Measurements from ENCODE around the gene TBC1D2.
A peak's percentile ranks its signal among the peaks of the same experiment; 100 is the strongest.

Gene TBC1D2

DNA sequence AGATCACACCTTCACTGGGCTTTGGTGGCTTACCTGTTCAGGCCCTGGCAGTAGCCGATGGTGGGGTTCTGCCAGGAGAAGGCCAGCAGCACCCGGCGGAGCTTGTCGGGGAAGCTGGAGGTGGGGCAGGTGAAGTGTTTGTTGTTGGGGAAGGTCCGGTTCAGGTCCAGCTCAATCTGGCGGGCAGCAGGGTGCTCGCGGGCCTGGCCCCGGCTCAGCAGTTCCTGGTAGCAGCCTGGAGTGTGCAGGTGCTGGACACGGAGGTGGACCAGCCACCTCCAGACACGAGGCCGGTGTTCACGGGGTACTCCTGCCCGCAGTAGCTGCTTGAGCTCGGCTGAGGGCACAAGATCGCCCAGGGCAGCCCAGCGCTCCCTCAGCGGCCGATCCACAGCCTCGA, 46.8 kb downstream of the TBC1D2 start:
- Mint-ChIP-seq H3K27ac (no peak overlapping the region), H3K4me3 (no peak overlapping the region)

GRCh38 chr9:98207606-98208005, 47.8 kb downstream of the TBC1D2 start:
- H3K27ac Mint-ChIP-seq = no peak overlapping the region

More for the DNA sequence above, 46.8 kb downstream of the TBC1D2 start:
- Mint-ChIP-seq H3K9me3 (no peaks in the 10 kb centered on the region), H3K27me3 (ENCODE audit: low read depth) (no peaks in the 10 kb centered on the region), H3K4me1 (ENCODE audit: low read depth) (peaks cover 4% of the 10 kb centered on the region), H3K36me3 (ENCODE audit: low read depth) (no peaks in the 10 kb centered on the region)
- no peak for DNase-seq (ENCODE audit: low spot score)

GRCh38 chr9:98206754-98207153, 48.7 kb downstream of the TBC1D2 start:
- Mint-ChIP-seq H3K27me3 (ENCODE audit: low read depth) (no peaks in the 10 kb centered on the region), H3K4me3 (no peak overlapping the region), H3K27ac (no peak overlapping the region), H3K36me3 (ENCODE audit: low read depth) (no peaks in the 10 kb centered on the region), H3K9me3 (no peaks in the 10 kb centered on the region), H3K4me1 (ENCODE audit: low read depth) (peaks cover 2% of the 10 kb centered on the region)
- no peak for DNase-seq (ENCODE audit: low spot score)

More at GRCh38 chr9:98207606-98208005, 47.8 kb downstream of the TBC1D2 start:
- H3K4me1 Mint-ChIP-seq (ENCODE audit: low read depth) = peaks cover 2% of the 10 kb centered on the region
- H3K9me3 Mint-ChIP-seq = no peaks in the 10 kb centered on the region
- H3K4me3 Mint-ChIP-seq = no peak overlapping the region
- no peaks in the 10 kb centered on the region for H3K27me3 Mint-ChIP-seq (ENCODE audit: low read depth)
- no peaks in the 10 kb centered on the region for H3K36me3 Mint-ChIP-seq (ENCODE audit: low read depth)
- no peak for DNase-seq (ENCODE audit: low spot score)

GRCh38 chr9:98204692-98205091, 50.8 kb downstream of the TBC1D2 start:
- Mint-ChIP-seq H3K4me3 (no peak overlapping the region), H3K36me3 (ENCODE audit: low read depth) (no peaks in the 10 kb centered on the region)
- no peak for DNase-seq (ENCODE audit: low spot score)

DNA sequence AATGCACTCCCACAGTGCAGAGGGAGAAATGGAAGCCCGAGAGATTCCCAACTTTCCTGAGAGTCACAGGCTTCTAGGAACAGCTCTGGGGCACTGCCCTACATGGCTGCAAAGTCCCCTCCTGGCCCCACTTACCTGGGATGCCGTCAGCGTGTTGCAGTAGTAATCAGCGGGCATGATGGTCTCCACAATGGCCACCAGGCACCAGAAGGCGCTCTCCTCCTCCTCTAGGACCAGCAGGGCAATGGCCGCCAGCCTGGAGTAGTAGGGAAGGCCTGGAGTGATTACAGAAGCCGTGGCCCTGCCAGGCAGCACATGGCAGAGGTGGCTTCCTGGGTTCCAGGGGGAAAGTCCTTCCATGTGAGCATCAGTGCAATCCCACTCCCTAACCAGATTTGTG, 52.3 kb downstream of the TBC1D2 start:
- no peak for DNase-seq (ENCODE audit: low spot score)
- Mint-ChIP-seq H3K27ac (no peak overlapping the region), H3K4me1 (ENCODE audit: low read depth) (peaks cover 2% of the 10 kb centered on the region), H3K36me3 (ENCODE audit: low read depth) (no peaks in the 10 kb centered on the region), H3K27me3 (ENCODE audit: low read depth) (no peaks in the 10 kb centered on the region), H3K9me3 (no peaks in the 10 kb centered on the region), H3K4me3 (no peak overlapping the region)

More at GRCh38 chr9:98204692-98205091, 50.8 kb downstream of the TBC1D2 start:
- Mint-ChIP-seq H3K4me1 (ENCODE audit: low read depth) (peaks cover 2% of the 10 kb centered on the region), H3K27me3 (ENCODE audit: low read depth) (no peaks in the 10 kb centered on the region), H3K27ac (no peak overlapping the region), H3K9me3 (no peaks in the 10 kb centered on the region)

DNA sequence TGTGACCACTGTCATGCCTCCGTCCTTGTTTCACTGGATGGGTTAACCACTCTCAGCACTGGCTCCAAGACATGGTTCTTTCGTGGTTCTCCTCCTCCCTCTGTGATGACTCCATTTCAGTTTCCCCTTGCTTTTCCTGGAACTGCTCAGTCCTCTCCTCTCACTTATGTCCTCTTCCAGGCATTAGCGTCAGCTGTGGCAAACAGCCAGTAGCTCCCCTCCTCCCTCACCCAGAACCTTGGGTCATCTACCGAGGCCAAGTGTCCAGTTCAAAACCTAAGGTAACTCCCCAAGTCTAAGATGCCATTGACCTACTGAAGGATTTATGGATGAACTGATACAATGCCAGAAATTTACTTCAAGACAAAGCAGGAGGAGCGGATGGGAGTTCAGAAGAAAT, 53.2 kb downstream of the TBC1D2 start:
- H3K4me3 Mint-ChIP-seq = no peak overlapping the region
- H3K9me3 Mint-ChIP-seq = no peaks in the 10 kb centered on the region
- H3K36me3 Mint-ChIP-seq (ENCODE audit: low read depth) = no peaks in the 10 kb centered on the region
- H3K4me1 Mint-ChIP-seq (ENCODE audit: low read depth) = peaks cover 2% of the 10 kb centered on the region
- H3K27me3 Mint-ChIP-seq (ENCODE audit: low read depth) = no peaks in the 10 kb centered on the region
- no peak overlapping the region for H3K27ac Mint-ChIP-seq
- DNase-seq (ENCODE audit: low spot score) = no peak

- H3K4me1 Mint-ChIP-seq (ENCODE audit: low read depth) = peaks cover 2% of the 10 kb centered on the region
- no peaks in the 10 kb centered on the region for H3K36me3 Mint-ChIP-seq (ENCODE audit: low read depth)
- H3K27me3 Mint-ChIP-seq (ENCODE audit: low read depth) = no peaks in the 10 kb centered on the region
- DNase-seq (ENCODE audit: low spot score) = no peak
- no peak overlapping the region for H3K4me3 Mint-ChIP-seq
- no peak overlapping the region for H3K27ac Mint-ChIP-seq
- H3K9me3 Mint-ChIP-seq = no peaks in the 10 kb centered on the region
These were observed 53.7 kb downstream of the TBC1D2 start for GRCh38 chr9:98201749-98202148.

- H3K4me1 Mint-ChIP-seq (ENCODE audit: low read depth) = peaks cover 2% of the 10 kb centered on the region
- DNase-seq (ENCODE audit: low spot score) = no peak
- H3K36me3 Mint-ChIP-seq (ENCODE audit: low read depth) = no peaks in the 10 kb centered on the region
- no peaks in the 10 kb centered on the region for H3K9me3 Mint-ChIP-seq
- H3K27ac Mint-ChIP-seq = no peak overlapping the region
- no peaks in the 10 kb centered on the region for H3K27me3 Mint-ChIP-seq (ENCODE audit: low read depth)
- no peak overlapping the region for H3K4me3 Mint-ChIP-seq
These were observed 54.3 kb downstream of the TBC1D2 start for GRCh38 chr9:98201102-98201501.

- no peak overlapping the region for H3K4me3 Mint-ChIP-seq
- H3K9me3 Mint-ChIP-seq = no peaks in the 10 kb centered on the region
- no peak for DNase-seq (ENCODE audit: low spot score)
- no peak overlapping the region for H3K27ac Mint-ChIP-seq
- H3K36me3 Mint-ChIP-seq (ENCODE audit: low read depth) = no peaks in the 10 kb centered on the region
- H3K4me1 Mint-ChIP-seq (ENCODE audit: low read depth) = no peaks in the 10 kb centered on the region
- no peaks in the 10 kb centered on the region for H3K27me3 Mint-ChIP-seq (ENCODE audit: low read depth)
These were observed 55.9 kb downstream of the TBC1D2 start for GRCh38 chr9:98199388-98200033.

DNA sequence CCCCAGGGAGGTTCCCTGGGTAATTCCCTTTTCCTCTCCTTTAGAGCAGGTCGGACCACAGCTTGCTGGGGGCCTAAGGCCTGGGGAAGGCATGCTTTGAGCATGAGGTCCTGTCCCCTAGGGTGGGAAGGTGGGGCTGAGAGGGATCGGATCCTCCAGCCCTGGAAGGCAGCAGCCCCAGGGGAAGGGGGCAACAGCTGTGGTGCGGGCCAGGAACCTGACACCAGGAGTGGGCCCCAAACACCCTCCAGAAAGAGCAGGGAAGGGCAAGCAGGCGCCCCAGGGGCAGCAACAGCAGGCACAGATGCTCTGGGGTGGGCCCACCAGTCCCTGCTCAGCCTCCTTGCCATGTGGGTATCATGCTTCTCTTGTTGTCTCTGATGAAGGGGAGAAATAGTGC, 59.8 kb downstream of the TBC1D2 start:
- Mint-ChIP-seq H3K27ac (no peak overlapping the region), H3K4me3 (no peak overlapping the region), H3K9me3 (no peaks in the 10 kb centered on the region), H3K36me3 (ENCODE audit: low read depth) (no peaks in the 10 kb centered on the region), H3K27me3 (ENCODE audit: low read depth) (peaks cover 6% of the 10 kb centered on the region), H3K4me1 (ENCODE audit: low read depth) (peaks cover 3% of the 10 kb centered on the region)
- no peak for DNase-seq (ENCODE audit: low spot score)

GRCh38 chr9:98193336-98193944, 62.0 kb downstream of the TBC1D2 start:
- peaks cover 6% of the 10 kb centered on the region for H3K4me1 Mint-ChIP-seq (ENCODE audit: low read depth)
- peak overlapping the region; percentile 83 for H3K4me3 Mint-ChIP-seq
- H3K9me3 Mint-ChIP-seq = no peaks in the 10 kb centered on the region
- H3K27ac Mint-ChIP-seq = peak overlapping the region; percentile 55
- no peak for DNase-seq (ENCODE audit: low spot score)
- H3K27me3 Mint-ChIP-seq (ENCODE audit: low read depth) = peaks cover 8% of the 10 kb centered on the region
- H3K36me3 Mint-ChIP-seq (ENCODE audit: low read depth) = no peaks in the 10 kb centered on the region

DNA sequence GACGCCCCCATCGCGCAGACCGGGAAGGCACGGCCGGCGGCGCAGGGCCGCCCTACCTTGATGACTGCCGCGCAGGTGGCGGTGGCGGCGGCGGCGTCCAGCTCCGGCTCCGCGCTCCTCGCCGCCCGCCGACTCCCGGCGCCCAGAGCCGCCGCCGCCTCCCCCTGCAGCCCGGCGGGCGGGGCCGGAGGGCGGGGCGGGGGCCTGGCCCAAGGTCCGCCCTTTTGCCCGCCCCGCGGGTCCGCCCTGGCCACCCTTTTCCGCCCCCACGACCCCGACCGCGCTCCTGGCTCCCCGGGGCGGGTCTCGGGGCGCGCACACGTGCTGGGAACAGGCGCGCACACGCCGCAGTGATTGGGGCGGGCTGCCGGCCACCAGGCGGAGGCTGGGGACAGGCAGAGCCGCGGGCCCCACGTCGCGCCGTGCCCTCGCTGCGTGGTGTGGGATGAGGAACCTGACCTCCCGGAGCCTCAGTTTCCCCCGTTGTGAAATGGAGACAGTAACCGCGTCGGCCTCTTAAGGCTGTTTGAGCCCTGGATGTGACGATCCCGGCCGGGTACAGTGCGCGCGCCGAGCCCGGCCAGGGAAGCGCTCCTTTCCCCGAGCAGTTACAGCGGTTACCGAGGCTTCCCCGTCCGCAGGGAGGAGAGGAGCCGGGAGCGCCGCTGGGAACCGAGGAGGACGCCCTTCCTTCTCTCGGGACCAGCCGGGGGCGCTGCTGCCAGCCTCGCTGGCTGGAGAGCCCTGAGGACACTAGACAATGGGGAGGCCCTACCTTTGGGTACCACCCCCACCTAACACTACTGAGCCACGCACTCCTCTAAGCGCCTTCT, 62.7 kb downstream of the TBC1D2 start, which contains the start of gene CORO2A:
Gene CORO2A, minus strand, starts transcription at position 135 of the 833 bp plus-strand sequence. CDS start 34,977 bp downstream, outside the sequence.
- no peaks in the 10 kb centered on the region for H3K36me3 Mint-ChIP-seq (ENCODE audit: low read depth)
- peaks cover 6% of the 10 kb centered on the region for H3K4me1 Mint-ChIP-seq (ENCODE audit: low read depth)
- DNase-seq (ENCODE audit: low spot score) = peak; percentile 76
- H3K27me3 Mint-ChIP-seq (ENCODE audit: low read depth) = peaks cover 10% of the 10 kb centered on the region
- no peaks in the 10 kb centered on the region for H3K9me3 Mint-ChIP-seq
- H3K4me3 Mint-ChIP-seq = peak within 1 kb of the TSS; percentile 83
- peak within 1 kb of the TSS; percentile 55 for H3K27ac Mint-ChIP-seq

GRCh38 chr9:98191671-98192502, 63.6 kb downstream of the TBC1D2 start:
- peak; percentile 7 for DNase-seq (ENCODE audit: low spot score)
- peak overlapping the region; percentile 58 for H3K4me3 Mint-ChIP-seq
- H3K27me3 Mint-ChIP-seq (ENCODE audit: low read depth) = peaks cover 10% of the 10 kb centered on the region
- H3K27ac Mint-ChIP-seq = no peak overlapping the region
- no peaks in the 10 kb centered on the region for H3K36me3 Mint-ChIP-seq (ENCODE audit: low read depth)
- H3K9me3 Mint-ChIP-seq = no peaks in the 10 kb centered on the region
- peaks cover 6% of the 10 kb centered on the region for H3K4me1 Mint-ChIP-seq (ENCODE audit: low read depth)
